ENCODE data around the gene UBE2G2.

The UBE2G2 gene

DNA sequence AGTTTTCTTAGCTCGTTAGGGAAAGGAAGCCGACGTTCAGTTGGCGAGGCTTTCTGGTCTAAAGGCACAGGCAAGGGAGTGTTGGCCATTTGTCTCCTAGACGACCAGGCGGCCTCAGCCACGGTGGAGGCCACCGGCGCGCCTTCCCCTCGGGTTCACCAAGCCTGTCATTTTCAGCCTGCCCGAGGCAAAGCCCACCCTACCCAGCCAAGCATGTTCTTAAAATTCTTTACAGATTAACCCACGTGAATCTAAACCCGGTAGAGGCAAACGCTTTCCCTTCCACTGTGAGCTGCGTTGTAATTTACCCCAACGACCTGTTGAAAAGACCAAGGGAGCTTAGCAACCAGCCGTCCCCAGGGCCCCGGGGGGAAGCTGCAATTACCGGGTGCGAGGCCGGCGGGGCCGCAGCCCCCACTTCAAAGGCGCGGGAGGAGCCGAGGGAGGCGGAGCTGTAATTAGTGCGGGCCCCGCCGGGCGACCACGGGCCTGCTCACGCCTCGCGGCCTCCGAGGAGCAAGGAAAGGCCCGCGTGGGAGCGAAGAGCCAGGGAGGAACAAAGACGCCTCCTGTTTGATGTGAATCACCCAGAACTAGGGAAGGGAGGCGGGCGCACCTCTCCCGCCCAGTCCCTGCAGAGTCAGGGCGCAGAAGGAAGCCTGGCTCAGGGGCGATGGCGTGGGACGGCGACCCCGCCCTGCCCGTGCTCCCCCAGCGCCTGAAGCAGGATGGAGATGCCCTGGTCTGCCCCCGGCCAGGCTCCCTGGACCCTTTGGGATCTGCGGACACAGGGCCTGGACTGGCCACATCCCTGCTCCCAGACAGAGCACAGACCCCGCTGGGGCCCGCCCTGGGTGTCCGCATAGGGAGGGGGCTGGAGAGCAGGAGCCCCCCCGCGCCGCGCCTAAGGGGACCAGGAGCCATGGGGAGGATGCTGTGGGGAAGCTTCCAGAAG, 78.2 kb downstream of the UBE2G2 start:
- no peak for DNase-seq

DNA sequence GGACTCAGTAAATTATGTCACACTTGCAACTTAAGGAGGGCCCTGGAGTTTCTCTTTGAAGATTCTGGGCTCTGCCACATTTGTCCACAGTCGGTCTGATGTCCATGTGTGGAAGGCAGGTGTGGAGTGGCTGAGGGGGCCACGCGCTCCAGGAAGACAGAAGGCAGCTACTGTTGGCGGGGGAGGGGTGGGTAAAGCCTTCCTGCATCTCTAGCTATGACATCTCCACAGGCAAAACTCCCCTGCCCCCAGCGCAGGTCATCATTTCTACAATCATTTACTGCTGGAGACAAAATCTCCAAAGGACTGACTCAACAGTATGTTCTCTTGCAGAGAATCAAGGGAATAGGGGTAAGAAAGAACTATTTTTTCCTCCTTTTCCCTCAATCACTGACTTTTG, 78.9 kb downstream of the UBE2G2 start:
- DNase-seq = no peak

DNA sequence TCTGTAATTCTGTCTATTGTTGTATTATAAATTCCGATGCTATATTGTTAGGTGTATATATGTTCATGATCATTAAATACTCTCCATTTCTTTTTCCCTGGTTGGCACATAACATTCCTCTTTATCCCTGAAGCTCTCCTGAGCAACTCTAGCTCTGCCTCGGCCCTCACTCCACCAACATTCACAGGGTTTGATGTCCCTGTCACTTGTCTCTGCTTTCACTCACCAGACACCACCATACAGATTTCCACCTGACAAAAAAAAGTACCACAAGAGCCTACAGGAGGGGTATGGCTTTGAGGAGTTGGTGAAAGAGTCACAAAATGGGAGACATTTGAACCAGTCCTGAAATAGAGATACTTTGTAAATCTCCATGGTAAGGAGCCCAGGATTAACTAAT, 81.5 kb downstream of the UBE2G2 start:
- no peak for DNase-seq
